ENCODE measurements around the gene RNF168. TPM values are rescaled to one million over a fixed set of nuclear protein-coding genes. Genes with fewer than 3 reads are reported as not detected.
"Not testable (repeated sequence)": the region's sequence is repeated elsewhere in the genome, so short reads cannot be mapped to it uniquely, and the experiment has no call there.

The RNF168 gene
- total RNA-seq, 8 experiments from 2014 or later: 10.9 to 23.7 (median 15.3) TPM

- in situ Hi-C loops (cut with MboI; ENCODE audit: low pct_unique_long_range_greater_than_20kb in 2 of 9, low sequenced_read_pairs in 9 of 9, unreplicated experiment in 9 of 9): no loop called here
- Histone ChIP-seq H3K27ac (no peak overlapping the region), H3K4me1 (replicated peaks in 1 of 2) (no peaks in the 10 kb centered on the region), H3K4me3 (no peak overlapping the region)
- ATAC-seq (replicated peaks in 6 of 8): no peak
- 7 to 95% (median 71%) methylated on average over 1 to 4 of the region's 4 CpGs; no CpG with 5 or more reads in 2 of the 10 experiments for WGBS, 10 experiments
Measured at GRCh38 chr3:196525141-196525540, 21.6 kb upstream of the RNF168 start.

GRCh38 chr3:196524527-196524926 lies 21.0 kb upstream of the RNF168 start:
- no peaks in the 10 kb centered on the region for H3K4me1 ChIP-seq (replicated peaks in 1 of 2)
- in situ Hi-C loops (cut with MboI; ENCODE audit: low pct_unique_long_range_greater_than_20kb in 2 of 9, low sequenced_read_pairs in 9 of 9, unreplicated experiment in 9 of 9): loop anchor here in 1 of 9 experiments (25.0 kb wide), 2 partner anchors 262 to 487 kb away; no protein-coding TSS in a partner anchor
- no peak overlapping the region for H3K27ac ChIP-seq
- no peak overlapping the region for H3K4me3 ChIP-seq
- no peak for ATAC-seq (replicated peaks in 6 of 8)
- 57 to 100% (median 74%) methylated on average over 1 to 3 of the region's 5 CpGs; no CpG with 5 or more reads in 6 of the 10 experiments for WGBS, 10 experiments

- H3K27ac ChIP-seq: no peak overlapping the region
- no peaks in the 10 kb centered on the region for H3K4me1 ChIP-seq (replicated peaks in 1 of 2)
- no peak overlapping the region for H3K4me3 ChIP-seq
- in situ Hi-C loops (cut with MboI; ENCODE audit: low pct_unique_long_range_greater_than_20kb in 2 of 9, low sequenced_read_pairs in 9 of 9, unreplicated experiment in 9 of 9): loop anchor here in 1 of 9 experiments (25.0 kb wide), 2 partner anchors 262 to 487 kb away; no protein-coding TSS in a partner anchor
- ATAC-seq (replicated peaks in 6 of 8): no peak
- WGBS, 10 experiments: 65 to 100% (median 89%) methylated on average over 1 to 3 of the region's 4 CpGs; no CpG with 5 or more reads in 2 of the 10 experiments
Measured at GRCh38 chr3:196523841-196524240, 20.3 kb upstream of the RNF168 start.

GRCh38 chr3:196521291-196521690 lies 17.7 kb upstream of the RNF168 start:
- H3K27ac ChIP-seq; H3K4me1 ChIP-seq (replicated peaks in 1 of 2); H3K4me3 ChIP-seq; ATAC-seq (replicated peaks in 6 of 8): not testable (repeated sequence)
- in situ Hi-C loops (cut with MboI; ENCODE audit: low pct_unique_long_range_greater_than_20kb in 2 of 9, low sequenced_read_pairs in 9 of 9, unreplicated experiment in 9 of 9): loop anchor here in 1 of 9 experiments (25.0 kb wide), 2 partner anchors 259 to 484 kb away; no protein-coding TSS in a partner anchor
- 54 to 100% (median 83%) methylated on average over 2 to 10 of the region's 12 CpGs for WGBS, 10 experiments

- 0 to 60% (median 42%) methylated on average over 1 to 4 of the region's 5 CpGs; no CpG with 5 or more reads in 2 of the 10 experiments for WGBS, 10 experiments
- Histone ChIP-seq H3K27ac (no peak overlapping the region), H3K4me3 (no peak overlapping the region), H3K4me1 (replicated peaks in 1 of 2) (no peaks in the 10 kb centered on the region)
- in situ Hi-C loops (cut with MboI; ENCODE audit: low pct_unique_long_range_greater_than_20kb in 2 of 9, low sequenced_read_pairs in 9 of 9, unreplicated experiment in 9 of 9): loop anchor here in 1 of 9 experiments (25.0 kb wide), 2 partner anchors 257 to 482 kb away; no protein-coding TSS in a partner anchor
- no peak for ATAC-seq (replicated peaks in 6 of 8)
Measured at GRCh38 chr3:196519718-196520082, 16.1 kb upstream of the RNF168 start.

DNA sequence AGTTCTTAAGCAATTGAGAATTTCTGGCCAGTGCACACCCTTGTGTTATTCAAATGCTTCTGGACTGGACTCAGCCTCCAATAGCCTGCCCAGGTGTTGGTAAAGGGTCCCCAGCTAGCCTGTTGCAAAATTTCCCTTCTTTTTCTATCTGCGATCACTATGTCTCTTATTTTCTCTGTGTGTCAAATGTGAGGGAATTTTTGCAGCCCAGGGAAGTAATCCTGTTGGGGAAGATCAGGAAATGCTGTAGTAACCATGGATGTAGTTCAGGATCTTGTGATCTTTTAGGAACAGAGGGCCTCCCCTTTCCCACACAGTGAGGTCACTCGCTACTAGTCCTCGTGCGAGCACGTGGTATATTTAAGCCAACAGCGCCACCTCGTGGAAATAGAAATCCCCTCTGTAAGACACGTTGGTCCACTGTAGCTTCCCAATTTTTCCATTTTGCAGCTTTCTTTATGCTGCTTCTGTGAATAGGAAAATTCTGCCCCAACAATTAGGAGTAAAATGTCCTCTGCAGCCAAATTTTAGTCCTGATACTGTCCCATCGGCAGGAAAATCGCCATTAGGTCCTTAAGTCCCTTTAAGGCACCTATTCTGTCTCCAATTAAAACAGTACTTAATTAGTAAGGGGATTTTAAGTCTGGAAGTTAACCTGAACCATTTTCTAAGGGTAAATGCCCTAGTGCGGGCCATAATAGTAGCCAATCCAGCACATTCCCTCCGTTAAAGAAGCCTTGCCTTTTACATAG lies 15.6 kb upstream of the RNF168 start:
- peak in 5 of 8 experiments; percentile 33 to 91 (median 71) for ATAC-seq (replicated peaks in 6 of 8)
- Histone ChIP-seq H3K4me3 (no peak overlapping the region), H3K27ac (no peak overlapping the region), H3K4me1 (replicated peaks in 1 of 2) (no peaks in the 10 kb centered on the region)
- 0 to 80% (median 35%) methylated on average over 1 to 12 of the region's 12 CpGs; no CpG with 5 or more reads in 1 of the 10 experiments for WGBS, 10 experiments
- in situ Hi-C loops (cut with MboI; ENCODE audit: low pct_unique_long_range_greater_than_20kb in 2 of 9, low sequenced_read_pairs in 9 of 9, unreplicated experiment in 9 of 9): loop anchor here in 1 of 9 experiments (25.0 kb wide), 2 partner anchors 257 to 482 kb away; no protein-coding TSS in a partner anchor

DNA sequence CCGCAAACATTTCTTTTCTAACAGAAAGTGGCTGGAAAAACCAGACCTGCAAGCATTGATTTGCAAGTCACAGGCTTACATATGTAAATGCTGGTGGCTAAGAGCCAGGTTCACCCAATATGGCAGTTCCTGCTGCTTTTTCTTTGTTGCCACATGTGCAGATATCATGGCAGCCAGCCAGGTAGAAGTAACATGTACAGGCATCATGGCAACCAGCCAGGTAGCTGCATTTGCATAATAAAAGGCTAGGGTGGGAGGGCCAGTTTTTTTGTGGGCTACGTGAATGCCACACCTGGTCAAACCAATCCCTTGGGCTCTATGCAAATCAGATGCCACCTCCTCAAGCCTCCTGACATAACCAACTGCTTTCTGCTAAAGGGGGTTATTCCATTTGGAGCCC lies 14.4 kb upstream of the RNF168 start:
- Histone ChIP-seq H3K27ac (no peak overlapping the region), H3K4me3 (no peak overlapping the region), H3K4me1 (replicated peaks in 1 of 2) (no peaks in the 10 kb centered on the region)
- WGBS, 10 experiments: 20 to 60% (median 37%) methylated on average over 1 to 2 of the region's 2 CpGs; no CpG with 5 or more reads in 2 of the 10 experiments
- in situ Hi-C loops (cut with MboI; ENCODE audit: low pct_unique_long_range_greater_than_20kb in 2 of 9, low sequenced_read_pairs in 9 of 9, unreplicated experiment in 9 of 9): loop anchor here in 1 of 9 experiments (25.0 kb wide), 2 partner anchors 256 to 481 kb away; no protein-coding TSS in a partner anchor
- ATAC-seq (replicated peaks in 6 of 8): peak in 3 of 8 experiments; percentile 14 to 41 (median 40)

- peak in 2 of 8 experiments; percentile 10 to 48 for ATAC-seq (replicated peaks in 6 of 8)
- in situ Hi-C loops (cut with MboI; ENCODE audit: low pct_unique_long_range_greater_than_20kb in 2 of 9, low sequenced_read_pairs in 9 of 9, unreplicated experiment in 9 of 9): loop anchor here in 1 of 9 experiments (25.0 kb wide), 2 partner anchors 255 to 480 kb away; no protein-coding TSS in a partner anchor
Measured at GRCh38 chr3:196517162-196517800, 13.7 kb upstream of the RNF168 start.

DNA sequence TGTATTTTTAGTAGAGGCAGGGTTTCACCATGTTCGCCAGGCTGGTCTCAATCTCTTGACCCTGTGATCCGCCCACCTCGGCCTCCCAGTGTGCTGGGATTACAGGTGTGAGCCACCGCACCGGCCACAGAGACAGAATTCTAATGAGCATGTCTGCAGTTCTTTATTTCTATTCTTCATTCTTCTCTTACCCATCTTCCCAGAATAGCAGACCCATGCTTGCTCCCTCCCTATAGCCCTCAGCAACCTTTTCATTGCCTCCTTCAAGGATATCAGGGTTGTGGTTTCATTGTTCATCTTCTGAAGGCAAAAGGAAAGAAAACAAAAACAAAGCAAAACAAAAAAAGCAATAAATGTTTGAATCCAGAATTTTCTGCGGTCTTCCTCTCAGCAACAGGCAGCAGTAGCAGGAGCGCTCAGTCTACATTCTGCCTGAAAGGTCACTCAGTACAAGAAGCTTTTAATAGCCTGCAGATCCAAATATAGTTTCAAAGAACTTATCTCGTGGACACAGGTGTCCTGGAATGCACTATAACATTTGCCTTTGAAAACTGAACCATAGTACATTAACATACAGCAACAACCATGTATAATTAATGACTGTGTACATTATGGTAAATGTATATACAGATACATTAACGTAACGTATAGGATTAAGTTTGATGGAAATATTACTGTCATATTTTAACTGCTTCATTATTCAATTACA lies 11.5 kb upstream of the RNF168 start, which contains the start of gene SMCO1:
TSS of gene SMCO1 (minus strand) at position 434 of the 709 bp plus-strand sequence. CDS start at position 297, 137 bp downstream.
- H3K27ac ChIP-seq: no peak within 1 kb of the TSS
- ATAC-seq (replicated peaks in 6 of 8): no peak
- in situ Hi-C loops (cut with MboI; ENCODE audit: low pct_unique_long_range_greater_than_20kb in 2 of 9, low sequenced_read_pairs in 9 of 9, unreplicated experiment in 9 of 9): loop anchor here in 1 of 9 experiments (25.0 kb wide), 2 partner anchors 253 to 478 kb away; no protein-coding TSS in a partner anchor
- whole genome bisulfite sequencing, 10 experiments: 59 to 93% (median 79%) methylated on average over 3 to 9 of the region's 10 CpGs
- no peak within 1 kb of the TSS for H3K4me3 ChIP-seq
- H3K4me1 ChIP-seq (replicated peaks in 1 of 2): no peaks in the 10 kb centered on the region

More at GRCh38 chr3:196517162-196517800, 13.7 kb upstream of the RNF168 start:
- no peak overlapping the region for H3K4me3 ChIP-seq
- WGBS, 10 experiments: 0 to 80% (median 53%) methylated on average over 1 to 2 of the region's 2 CpGs; no CpG with 5 or more reads in 2 of the 10 experiments
- no peak overlapping the region for H3K27ac ChIP-seq
- H3K4me1 ChIP-seq (replicated peaks in 1 of 2): no peaks in the 10 kb centered on the region

DNA sequence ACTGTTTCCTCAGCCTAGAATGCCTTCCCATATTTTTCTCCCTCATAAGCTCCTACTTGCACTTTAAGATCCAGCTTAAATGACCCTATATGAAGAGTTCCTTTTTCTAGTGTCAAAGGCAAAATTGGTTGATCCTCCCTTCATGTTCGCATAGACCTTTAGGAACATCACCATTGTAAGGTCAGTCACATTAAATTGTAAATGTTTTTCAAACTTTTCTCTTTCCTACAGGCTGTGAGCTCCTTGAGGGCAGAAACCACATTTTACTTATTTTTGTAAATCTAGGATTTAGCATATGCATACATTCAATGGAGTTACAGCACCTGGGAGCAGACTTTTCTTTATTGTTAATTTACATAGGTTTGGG lies 10.8 kb upstream of the RNF168 start:
- no peak overlapping the region for H3K4me3 ChIP-seq
- in situ Hi-C loops (cut with MboI; ENCODE audit: low pct_unique_long_range_greater_than_20kb in 2 of 9, low sequenced_read_pairs in 9 of 9, unreplicated experiment in 9 of 9): loop anchor here in 1 of 9 experiments (25.0 kb wide), 2 partner anchors 252 to 477 kb away; no protein-coding TSS in a partner anchor
- 0 to 100% (median 71%) methylated on average over 1 of the region's 1 CpG; no CpG with 5 or more reads in 1 of the 10 experiments for WGBS, 10 experiments
- no peaks in the 10 kb centered on the region for H3K4me1 ChIP-seq (replicated peaks in 1 of 2)
- no peak overlapping the region for H3K27ac ChIP-seq
- no peak for ATAC-seq (replicated peaks in 6 of 8)

GRCh38 chr3:196513697-196514349 lies 10.3 kb upstream of the RNF168 start:
- in situ Hi-C loops (cut with MboI; ENCODE audit: low pct_unique_long_range_greater_than_20kb in 2 of 9, low sequenced_read_pairs in 9 of 9, unreplicated experiment in 9 of 9): loop anchor here in 1 of 9 experiments (25.0 kb wide), 2 partner anchors 252 to 477 kb away; no protein-coding TSS in a partner anchor
- 62 to 100% (median 84%) methylated on average over 4 to 8 of the region's 8 CpGs for WGBS, 10 experiments
- Histone ChIP-seq H3K27ac (no peak overlapping the region), H3K4me1 (replicated peaks in 1 of 2) (no peaks in the 10 kb centered on the region), H3K4me3 (no peak overlapping the region)
- ATAC-seq (replicated peaks in 6 of 8): no peak
